Activated CD4-positive, alpha-beta T cell treated with anti-CD3 and anti-CD28 coated beads for 1 hour (primary cell): ENCODE measurements around the gene RBSN.
A peak's percentile ranks its signal among the peaks of the same experiment; 100 is the strongest.
"Not testable (repeated sequence)": the region's sequence is repeated elsewhere in the genome, so short reads cannot be mapped to it uniquely, and the experiment has no call there.

Experiments used
- DNase-seq: peaks from one replicate; pipeline ENCODE4 v3.0.0-alpha.2; 2020

RBSN gene

GRCh38 chr3:15098503-15099363 lies at the start of gene RBSN:
Gene RBSN (minus strand): TSS chr3:15099148. CDS start chr3:15096120, 3,028 bp downstream.
- peak; percentile 92 for DNase-seq

GRCh38 chr3:15148614-15149013 lies 49.7 kb upstream of the RBSN start:
- DNase-seq, result no peak

- DNase-seq, result not testable (repeated sequence)
Observed at GRCh38 chr3:15136885-15137284, 37.9 kb upstream of the RBSN start.

GRCh38 chr3:15134968-15135367 lies 36.0 kb upstream of the RBSN start:
- DNase-seq, result not testable (repeated sequence)

- not testable (repeated sequence) for DNase-seq
Observed at GRCh38 chr3:15128403-15128802, 29.5 kb upstream of the RBSN start.

GRCh38 chr3:15126975-15127374 lies 28.0 kb upstream of the RBSN start:
- DNase-seq, result not testable (repeated sequence)

- DNase-seq, result no peak
Observed at GRCh38 chr3:15122398-15122797, 23.4 kb upstream of the RBSN start.

GRCh38 chr3:15121936-15122335 lies 23.0 kb upstream of the RBSN start:
- no peak for DNase-seq

- DNase-seq, result no peak
Observed at GRCh38 chr3:15120986-15121385, 22.0 kb upstream of the RBSN start.

- no peak for DNase-seq
Observed at GRCh38 chr3:15117011-15117410, 18.1 kb upstream of the RBSN start.

GRCh38 chr3:15116032-15116669 lies 17.2 kb upstream of the RBSN start:
- no peak for DNase-seq

- no peak for DNase-seq
Observed at GRCh38 chr3:15114466-15115358, 15.8 kb upstream of the RBSN start.

- DNase-seq, result no peak
Observed at GRCh38 chr3:15113884-15114283, 14.9 kb upstream of the RBSN start.

GRCh38 chr3:15113471-15113870 lies 14.5 kb upstream of the RBSN start:
- no peak for DNase-seq

- DNase-seq, result no peak
Observed at GRCh38 chr3:15112011-15112410, 13.1 kb upstream of the RBSN start.

- no peak for DNase-seq
Observed at GRCh38 chr3:15110206-15110605, 11.3 kb upstream of the RBSN start.

GRCh38 chr3:15108869-15109268 lies 9.9 kb upstream of the RBSN start:
- DNase-seq, result no peak

- DNase-seq, result peak; percentile 53
Observed at GRCh38 chr3:15108082-15108545, 9.2 kb upstream of the RBSN start.

GRCh38 chr3:15107075-15107947 lies 8.4 kb upstream of the RBSN start:
- DNase-seq, result no peak

GRCh38 chr3:15102836-15103235 lies 3.9 kb upstream of the RBSN start:
- no peak for DNase-seq

GRCh38 chr3:15102256-15102655 lies 3.3 kb upstream of the RBSN start:
- DNase-seq, result no peak
